Panc1 (cell line): Measurements from ENCODE around the gene UGT1A4.

Experiments used
- CTCF ChIP-seq: fragments of 450-650 bp; IDR thresholded peaks from 2 replicates; pipeline ENCODE4 v1.5.1; 2017; ENCODE audit warnings: mild to moderate bottlenecking
- REST ChIP-seq, 2 experiments: IDR thresholded peaks; 2 replicates each; pipeline ENCODE4 v1.6.1; 2011 to 2012; ENCODE audit warnings: low read depth in 2 of 2, control low read depth in 1 of 2, low read length in 1 of 2, mild to moderate bottlenecking in 1 of 2, moderate library complexity in 1 of 2; ENCODE audit not compliant: insufficient read depth in 1 of 2

- TF ChIP-seq CTCF, result no peak
- no peak for TF ChIP-seq REST (IDR thresholded peaks at IDR 0.05; ENCODE audit: insufficient read depth in 1 of 2, low read depth in 2 of 2, low read length in 1 of 2)
Observed at GRCh38 chr2:233681521-233682099, 36.9 kb upstream of the UGT1A4 start, which contains the start of gene UGT1A7.
